Vagina (tissue), 2 donors: ENCODE measurements around the gene PNKD. TPM values are rescaled to one million over a fixed set of nuclear protein-coding genes. Genes with fewer than 3 reads are reported as not detected.

Source experiments
- DNase-seq, 2 donors: peaks; one replicate each; pipeline ENCODE4 v3.0.0-alpha.2; 2017; ENCODE audit errors: extremely low spot score in 2 of 2
- H3K27ac ChIP-seq: fragments of 200-600 bp; sonication (generic); one replicate; pipeline ENCODE4 v1.5.1; 2019
- H3K27me3 ChIP-seq: fragments of 200-600 bp; sonication (generic); one replicate; pipeline ENCODE4 v1.5.1; 2019
- H3K36me3 ChIP-seq, 2 donors: fragments of 200-600 bp; sonication (generic); one replicate each; pipeline ENCODE4 v1.5.1; 2017 to 2019
- H3K4me1 ChIP-seq: fragments of 200-600 bp; sonication (generic); one replicate; pipeline ENCODE4 v1.5.1; 2019
- H3K4me3 ChIP-seq, 2 donors: fragments of 200-600 bp; sonication (generic); 1 replicate in 1 of 2; 2 replicates in 1 of 2; pipeline ENCODE4 v1.5.1; 2016 to 2019
- H3K9me3 ChIP-seq: fragments of 200-600 bp; sonication (generic); one replicate; pipeline ENCODE4 v1.5.1; 2019
- CTCF ChIP-seq, 3 experiments: fragments of 450-650 bp in 2 of 3; fragments of 200-600 bp in 1 of 3; sonication (generic) in 1 of 3; IDR thresholded peaks; one replicate each; pipeline ENCODE4 v1.5.1; 2017 to 2019; ENCODE audit warnings: antibody characterized with exemption in 3 of 3, mild to moderate bottlenecking in 2 of 3, moderate library complexity in 2 of 3
- POLR2A ChIP-seq, 2 donors: fragments of 450-650 bp; IDR thresholded peaks; one replicate each; pipeline ENCODE4 v1.6.1; 2017; ENCODE audit warnings: antibody characterized with exemption in 2 of 2, mild to moderate bottlenecking in 2 of 2, moderate library complexity in 2 of 2
- POLR2AphosphoS5 ChIP-seq, 2 donors: sonication (generic); formaldehyde crosslinking; IDR thresholded peaks; one replicate each; pipeline ENCODE4 v1.9.0; 2017; ENCODE audit warnings: antibody characterized with exemption in 2 of 2, mild to moderate bottlenecking in 2 of 2, low read depth in 1 of 2; ENCODE audit not compliant: insufficient read depth in 1 of 2
- intact Hi-C: fragments of 100-400 bp; cut with DNase I; formaldehyde crosslinking; loops from one replicate; pipeline ENCODE4 v1.15.1; 2023
- total RNA-seq: library from RNA; depleted of rRNA; stranded (reverse); fragments of >200 nt; gene quantifications from one replicate; pipeline ENCODE4 v1.2.3, GENCODE V29; 2016

Gene PNKD
- total RNA-seq, 1 donor from 2014 or later, result 28.7 TPM

GRCh38 chr2:218296847-218297246 is 26.5 kb downstream of the PNKD start:
- Histone ChIP-seq H3K27me3 (no peaks in the 10 kb centered on the region), H3K27ac (peak overlapping the region; percentile 100), H3K4me1 (peaks cover 52% of the 10 kb centered on the region), H3K9me3 (no peaks in the 10 kb centered on the region), H3K4me3 (no peak overlapping the region), H3K36me3 (no peaks in the 10 kb centered on the region)
- no peak for TF ChIP-seq POLR2A (IDR thresholded peaks at IDR 0.05)
- no peak for TF ChIP-seq CTCF (IDR thresholded peaks at IDR 0.05)
- TF ChIP-seq POLR2AphosphoS5 (IDR thresholded peaks at IDR 0.05; ENCODE audit: insufficient read depth in 1 of 2, low read depth in 1 of 2), result no peak
- intact Hi-C loops, result no loop called here
- DNase-seq, result no peak

- TF ChIP-seq POLR2A (IDR thresholded peaks at IDR 0.05) (no peak), CTCF (IDR thresholded peaks at IDR 0.05) (no peak), POLR2AphosphoS5 (IDR thresholded peaks at IDR 0.05; ENCODE audit: insufficient read depth in 1 of 2, low read depth in 1 of 2) (no peak)
- no peak overlapping the region for H3K4me3 ChIP-seq
- DNase-seq, result no peak
- peaks cover 43% of the 10 kb centered on the region for H3K4me1 ChIP-seq
- H3K9me3 ChIP-seq, result no peaks in the 10 kb centered on the region
- intact Hi-C loops, result no loop called here
- no peaks in the 10 kb centered on the region for H3K27me3 ChIP-seq
- H3K27ac ChIP-seq, result peak overlapping the region; percentile 100
- H3K36me3 ChIP-seq, result no peaks in the 10 kb centered on the region
These were observed 28.1 kb downstream of the PNKD start for GRCh38 chr2:218298314-218298875.

GRCh38 chr2:218300141-218300540 is 29.8 kb downstream of the PNKD start:
- Histone ChIP-seq H3K4me1 (peaks cover 27% of the 10 kb centered on the region), H3K9me3 (no peaks in the 10 kb centered on the region), H3K27ac (no peak overlapping the region), H3K27me3 (no peaks in the 10 kb centered on the region), H3K36me3 (no peaks in the 10 kb centered on the region), H3K4me3 (no peak overlapping the region)
- TF ChIP-seq CTCF (IDR thresholded peaks at IDR 0.05) (no peak), POLR2A (IDR thresholded peaks at IDR 0.05) (no peak), POLR2AphosphoS5 (IDR thresholded peaks at IDR 0.05; ENCODE audit: insufficient read depth in 1 of 2, low read depth in 1 of 2) (no peak)
- intact Hi-C loops, result loop anchor here (5.0 kb wide), 1 partner anchor 57 kb away; the partner anchor contains the start of gene CATIP
- no peak for DNase-seq

GRCh38 chr2:218301176-218301819 is 31.0 kb downstream of the PNKD start:
- peaks cover 21% of the 10 kb centered on the region for H3K4me1 ChIP-seq
- no peak for DNase-seq
- H3K36me3 ChIP-seq, result no peaks in the 10 kb centered on the region
- intact Hi-C loops, result loop anchor here (5.0 kb wide), 1 partner anchor 56 kb away; the partner anchor contains the start of gene CATIP
- no peak overlapping the region for H3K4me3 ChIP-seq
- H3K27ac ChIP-seq, result no peak overlapping the region
- no peaks in the 10 kb centered on the region for H3K9me3 ChIP-seq
- TF ChIP-seq POLR2A (IDR thresholded peaks at IDR 0.05) (no peak), POLR2AphosphoS5 (IDR thresholded peaks at IDR 0.05; ENCODE audit: insufficient read depth in 1 of 2, low read depth in 1 of 2) (peak in 1 of 2 donors; percentile 84), CTCF (IDR thresholded peaks at IDR 0.05) (peak; percentile 89 to 98 (median 91))
- H3K27me3 ChIP-seq, result no peaks in the 10 kb centered on the region

GRCh38 chr2:218305383-218305782 is 35.1 kb downstream of the PNKD start:
- H3K4me1 ChIP-seq, result no peaks in the 10 kb centered on the region
- intact Hi-C loops, result no loop called here
- no peak for DNase-seq
- no peak overlapping the region for H3K27ac ChIP-seq
- H3K36me3 ChIP-seq, result no peaks in the 10 kb centered on the region
- no peaks in the 10 kb centered on the region for H3K9me3 ChIP-seq
- H3K27me3 ChIP-seq, result no peaks in the 10 kb centered on the region
- TF ChIP-seq POLR2AphosphoS5 (IDR thresholded peaks at IDR 0.05; ENCODE audit: insufficient read depth in 1 of 2, low read depth in 1 of 2) (no peak), POLR2A (IDR thresholded peaks at IDR 0.05) (no peak), CTCF (IDR thresholded peaks at IDR 0.05) (no peak)
- no peak overlapping the region for H3K4me3 ChIP-seq
